CD4-positive, alpha-beta T cell treated with Interleukin-6 at 100 ng/mL for 8 hours (primary cell): ENCODE data around the gene SLC25A34.
"Not testable (repeated sequence)": the region's sequence is repeated elsewhere in the genome, so short reads cannot be mapped to it uniquely, and the experiment has no call there.

Source experiments
- DNase-seq: peaks from one replicate; pipeline ENCODE4 v3.0.0-alpha.2; 2020; ENCODE audit warnings: mixed read lengths, low spot score

SLC25A34 gene

DNA sequence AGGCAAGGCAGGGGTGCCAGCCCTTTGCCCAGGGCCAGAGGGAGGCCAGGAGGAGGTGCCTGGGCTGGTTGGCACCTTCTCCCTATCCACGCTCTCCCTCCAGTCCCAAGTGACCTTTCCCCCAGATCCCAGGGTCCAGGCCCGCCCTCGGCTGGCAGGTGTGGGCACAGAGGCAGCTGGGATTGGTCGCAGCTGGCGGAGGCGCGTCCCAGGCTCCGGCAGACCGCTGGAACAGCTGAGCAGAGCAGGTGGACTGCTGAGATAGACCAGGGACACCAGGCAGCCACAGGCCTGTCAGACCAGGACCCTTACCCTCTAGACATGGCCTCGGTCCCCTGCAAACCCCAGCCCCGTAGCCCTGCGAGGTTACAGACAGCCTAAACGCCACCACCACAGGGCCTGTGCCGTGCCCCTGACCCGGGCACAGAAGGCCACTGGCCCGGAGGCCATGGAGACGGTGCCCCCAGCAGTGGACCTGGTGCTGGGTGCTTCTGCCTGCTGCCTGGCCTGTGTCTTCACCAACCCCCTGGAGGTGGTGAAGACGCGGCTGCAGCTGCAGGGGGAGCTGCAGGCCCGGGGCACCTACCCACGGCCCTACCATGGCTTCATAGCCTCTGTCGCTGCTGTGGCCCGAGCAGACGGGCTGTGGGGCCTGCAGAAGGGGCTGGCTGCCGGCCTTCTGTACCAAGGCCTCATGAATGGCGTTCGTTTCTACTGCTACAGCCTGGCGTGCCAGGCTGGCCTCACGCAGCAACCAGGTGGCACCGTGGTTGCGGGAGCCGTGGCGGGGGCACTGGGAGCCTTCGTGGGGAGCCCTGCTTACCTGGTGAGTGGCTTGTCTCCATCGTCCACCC, at the start of gene SLC25A34:
Gene SLC25A34 (plus strand): TSS at position 221 of the 854 bp plus-strand sequence. CDS start 228 bp downstream, at position 449.
- DNase-seq: no peak

DNA sequence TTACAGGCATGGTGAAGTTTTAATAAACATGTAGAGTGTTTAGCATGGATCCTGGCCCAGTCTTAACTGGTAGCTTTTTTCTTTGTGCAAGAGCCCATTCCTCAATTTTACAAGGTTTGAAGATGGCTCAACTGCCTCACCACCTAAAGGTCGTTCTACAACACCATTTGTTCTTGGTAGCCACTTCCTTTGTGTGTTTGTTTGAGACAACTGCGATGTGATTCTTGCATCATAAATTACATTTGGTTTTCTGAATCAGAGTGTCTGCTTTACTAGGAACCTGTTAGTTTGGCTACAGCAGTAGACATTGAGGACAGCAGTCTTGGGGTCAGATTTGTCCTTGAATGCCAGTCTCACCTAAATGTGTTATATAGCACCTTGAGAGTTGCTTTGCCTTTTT, 48.6 kb upstream of the SLC25A34 start:
- DNase-seq: no peak

DNA sequence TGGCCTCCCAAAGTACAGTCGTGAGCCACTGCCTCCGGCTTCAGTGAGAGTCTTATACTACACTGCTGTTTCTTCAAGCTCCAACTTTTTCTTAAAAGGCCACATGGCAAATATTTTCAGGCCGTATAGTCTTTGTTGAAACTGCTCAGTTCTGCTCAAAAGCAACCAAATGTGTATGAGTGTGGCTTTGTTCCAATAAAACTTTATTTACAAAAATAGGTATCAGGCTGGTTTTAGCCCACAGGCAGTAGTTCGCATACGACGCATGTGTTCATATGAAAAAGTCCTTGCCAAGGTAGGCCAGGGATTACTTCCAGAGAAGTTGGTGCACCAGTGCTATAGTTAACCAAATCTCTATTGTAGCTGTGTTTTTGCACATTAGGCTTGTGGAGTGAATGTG, 45.7 kb upstream of the SLC25A34 start:
- no peak for DNase-seq

DNA sequence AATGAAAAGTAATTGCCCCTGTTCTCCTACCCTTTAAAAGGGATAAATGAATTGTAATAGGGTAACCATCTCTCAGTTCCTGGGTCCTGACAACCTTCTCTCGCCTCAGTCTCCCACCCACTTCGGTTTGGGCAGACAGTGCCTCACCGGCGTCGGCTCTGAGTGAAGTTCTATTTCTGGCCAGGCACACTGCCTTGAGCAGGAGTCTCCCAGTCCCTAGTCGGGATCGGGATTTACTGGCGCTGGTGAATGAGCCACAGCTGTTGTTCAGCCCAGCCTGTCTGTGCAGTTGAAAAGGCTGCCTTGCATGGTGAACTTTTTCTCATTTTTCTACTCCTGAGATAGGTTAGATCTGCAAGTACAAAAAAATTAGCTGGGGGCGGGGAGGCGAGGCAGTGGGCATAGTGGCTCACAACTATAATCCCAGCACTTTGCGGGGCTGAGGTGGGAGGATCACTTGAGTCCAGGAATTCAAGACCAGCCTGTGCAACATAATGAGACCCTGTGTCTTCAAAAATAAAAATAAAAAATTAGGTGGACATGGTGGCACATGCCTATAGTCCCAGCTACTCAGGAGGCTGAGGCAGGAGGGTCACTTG, 44.5 kb upstream of the SLC25A34 start:
- no peak for DNase-seq

DNA sequence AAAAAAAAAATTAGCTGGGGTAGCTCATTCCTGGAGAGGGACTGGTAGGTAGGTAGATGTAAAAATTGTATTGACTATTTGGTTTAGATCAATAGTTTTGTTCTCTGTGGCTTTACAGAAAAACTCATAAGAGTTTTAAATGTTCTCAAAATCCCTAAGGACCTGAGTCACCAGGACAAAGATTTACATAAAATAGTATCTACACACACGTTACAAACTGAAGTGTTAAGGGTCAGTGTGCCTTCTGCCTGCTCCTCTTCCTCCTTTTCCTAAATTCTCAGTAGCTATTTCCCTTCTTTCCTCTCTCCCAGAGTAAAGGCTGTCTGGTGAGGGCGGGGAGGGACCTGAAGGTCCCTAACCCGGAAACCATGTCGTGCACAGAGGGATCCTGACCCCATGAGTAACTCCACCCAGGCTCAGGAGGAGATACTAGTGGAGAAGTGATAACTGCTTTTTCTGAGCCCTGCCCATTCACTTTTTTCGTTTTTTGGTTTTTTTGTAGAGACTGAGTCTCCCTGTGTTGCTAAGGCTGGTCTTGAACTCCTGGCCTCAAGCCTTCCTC, 43.9 kb upstream of the SLC25A34 start:
- DNase-seq: no peak

DNA sequence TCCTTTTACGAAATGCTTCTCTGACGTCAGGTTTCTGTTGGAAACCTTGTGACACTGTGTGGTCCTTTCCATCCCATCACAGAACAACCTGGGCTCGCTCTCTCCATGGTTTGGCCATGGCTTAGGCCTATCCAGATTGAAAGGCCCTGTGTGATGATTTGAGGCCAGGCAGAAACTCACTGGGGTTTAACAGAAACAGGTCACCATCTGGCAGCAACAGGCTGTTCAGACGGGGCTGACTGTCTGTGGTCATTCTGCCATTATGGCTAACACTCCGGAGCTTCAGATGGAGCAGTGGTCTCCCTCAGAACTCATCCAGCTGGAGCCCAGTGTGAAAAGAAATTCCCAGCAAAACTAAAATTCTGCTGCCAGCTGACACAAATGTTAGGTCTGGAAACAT, 42.7 kb upstream of the SLC25A34 start:
- DNase-seq: no peak

DNA sequence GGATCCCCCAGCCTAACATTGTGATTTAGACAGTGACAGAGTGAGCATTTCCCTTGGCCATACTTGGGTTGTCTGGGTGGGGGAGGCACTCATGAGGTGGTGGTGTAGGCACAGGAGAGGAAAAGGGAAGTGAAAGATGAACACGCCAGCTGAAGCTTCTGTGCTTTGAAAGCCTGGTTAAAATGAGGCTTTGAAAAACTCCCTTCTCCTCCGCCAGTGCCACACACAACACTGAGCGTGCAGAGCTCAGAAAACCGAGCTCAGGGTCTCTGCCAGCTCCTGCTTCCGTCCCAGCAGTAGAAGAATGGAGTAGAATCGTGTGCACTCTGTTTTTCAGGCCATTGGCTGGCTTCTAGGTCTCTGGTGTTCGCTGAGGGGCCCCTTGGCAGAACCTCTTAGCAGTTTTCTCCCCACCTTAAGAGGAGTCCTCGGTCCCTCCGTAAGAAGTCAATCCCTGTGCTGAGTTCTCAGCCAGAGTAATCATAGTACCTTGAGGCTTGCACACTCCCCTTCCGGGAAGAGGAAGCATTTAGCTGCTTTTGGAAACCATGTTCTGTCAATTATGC, 39.0 kb upstream of the SLC25A34 start:
- peak; percentile 51 for DNase-seq

DNA sequence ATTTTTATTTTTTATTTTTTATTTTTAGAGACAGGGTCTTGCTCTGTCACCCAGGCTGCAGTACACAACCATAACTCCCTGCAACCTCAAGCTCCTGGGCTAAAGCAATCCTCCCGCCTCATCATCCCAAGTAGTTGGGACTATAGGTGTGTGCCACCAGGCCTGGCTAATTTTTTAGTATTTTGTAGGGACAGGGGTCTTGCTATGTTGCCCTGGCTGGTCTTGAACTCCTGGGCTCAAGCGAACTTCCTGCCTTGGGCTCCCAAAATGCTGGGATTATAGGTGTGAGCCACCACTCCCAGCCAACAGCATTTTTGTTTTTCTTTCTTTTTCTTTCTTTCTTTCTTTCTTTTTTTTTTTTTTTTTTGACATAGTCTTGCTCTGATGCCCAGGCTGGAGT, 37.9 kb upstream of the SLC25A34 start:
- no peak for DNase-seq

DNA sequence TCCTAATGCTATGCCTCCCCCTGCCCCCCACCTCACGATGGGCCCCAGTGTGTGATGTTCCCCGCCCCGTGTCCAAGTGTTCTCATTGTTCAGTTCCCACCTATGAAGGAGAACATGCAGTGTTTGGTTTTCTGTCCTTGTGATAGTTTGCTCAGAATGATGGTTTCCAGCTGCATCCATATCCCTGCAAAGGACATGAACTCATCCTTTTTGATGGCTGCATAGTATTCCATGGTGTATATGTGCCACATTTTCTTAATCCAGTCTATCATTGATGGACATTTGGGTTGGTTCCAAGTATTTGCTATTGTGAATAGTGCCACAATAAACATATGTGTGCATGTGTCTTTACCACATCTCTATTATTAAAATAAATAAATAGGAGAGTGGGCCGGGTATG, 36.7 kb upstream of the SLC25A34 start:
- DNase-seq: not testable (repeated sequence)

DNA sequence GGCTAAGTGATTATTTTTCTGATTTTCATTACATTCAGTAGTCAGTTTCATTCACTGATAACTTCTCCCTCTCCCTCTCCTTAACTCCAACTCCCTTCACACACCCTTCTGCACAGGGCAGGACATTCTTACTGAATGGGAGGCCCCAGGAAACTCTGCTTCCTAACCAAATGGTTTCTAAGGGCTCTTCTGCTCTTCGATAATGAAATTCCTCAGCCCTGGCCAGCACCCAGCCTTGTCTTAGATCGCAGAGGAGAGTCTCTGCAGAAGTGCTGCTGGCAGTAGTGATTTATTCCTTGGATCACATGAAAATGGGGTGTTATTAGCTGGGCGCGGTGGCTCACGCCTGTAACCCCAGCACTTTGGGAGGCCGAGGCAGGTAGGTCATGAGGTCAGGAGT, 35.5 kb upstream of the SLC25A34 start:
- no peak for DNase-seq

DNA sequence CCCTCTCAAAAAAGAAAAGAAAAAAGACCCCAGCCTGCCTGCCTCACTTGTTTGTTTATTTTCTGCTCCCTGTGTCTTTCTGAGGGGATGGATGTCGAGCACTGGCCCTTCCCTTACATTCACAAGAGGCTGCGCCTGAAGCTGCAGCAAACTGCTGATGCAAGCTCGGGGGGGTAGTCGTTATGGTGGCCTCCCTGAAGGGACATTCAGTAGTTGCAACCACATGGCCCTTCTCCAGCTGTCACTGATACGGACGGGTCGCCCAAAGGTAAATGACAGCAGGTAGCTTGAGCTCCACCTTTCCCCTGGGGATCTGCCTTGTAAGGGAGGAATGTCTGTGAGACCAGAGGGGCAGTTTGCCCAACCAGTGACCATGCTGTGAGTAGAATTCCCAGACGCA, 34.3 kb upstream of the SLC25A34 start:
- no peak for DNase-seq

DNA sequence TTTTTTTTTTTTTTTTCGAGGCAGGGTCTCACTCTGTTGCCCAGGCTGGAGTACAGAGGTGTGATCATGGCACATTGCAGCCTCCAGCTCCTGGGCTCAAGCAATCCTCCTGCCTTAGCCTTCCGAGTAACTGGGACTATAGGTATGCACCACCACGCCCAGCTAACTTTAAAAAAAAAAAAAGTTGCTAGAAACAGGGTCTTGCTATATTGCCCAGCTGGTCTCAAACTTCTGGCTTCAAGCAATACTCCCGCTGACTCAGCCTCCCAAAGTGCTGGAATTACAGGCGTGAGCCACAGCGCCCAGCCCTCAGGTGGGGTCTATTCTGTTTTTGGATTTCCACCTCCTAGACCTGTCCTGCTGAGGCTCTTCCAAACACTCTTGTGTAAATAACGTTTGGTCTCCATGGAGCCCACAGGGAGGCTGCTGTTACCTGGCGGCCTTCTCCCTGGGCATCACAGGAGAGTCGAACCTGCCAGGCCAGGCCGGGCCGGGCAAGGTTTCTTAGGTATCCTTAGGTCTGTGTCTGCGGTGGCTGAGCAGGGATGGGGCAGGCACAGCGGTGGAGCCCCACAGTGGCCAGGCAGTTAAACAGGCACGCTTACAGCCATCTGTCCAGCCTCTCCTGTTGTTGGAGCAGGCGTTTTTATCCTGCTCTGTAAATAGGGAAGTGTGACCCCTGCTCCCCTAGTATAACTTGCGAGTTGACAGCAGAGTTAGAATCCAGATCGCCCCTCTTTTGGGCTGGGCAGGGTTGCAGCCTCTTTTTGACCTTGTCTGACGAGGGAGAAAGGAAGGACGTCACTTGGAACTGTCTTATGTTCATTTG, 33.1 kb upstream of the SLC25A34 start:
- no peak for DNase-seq

DNA sequence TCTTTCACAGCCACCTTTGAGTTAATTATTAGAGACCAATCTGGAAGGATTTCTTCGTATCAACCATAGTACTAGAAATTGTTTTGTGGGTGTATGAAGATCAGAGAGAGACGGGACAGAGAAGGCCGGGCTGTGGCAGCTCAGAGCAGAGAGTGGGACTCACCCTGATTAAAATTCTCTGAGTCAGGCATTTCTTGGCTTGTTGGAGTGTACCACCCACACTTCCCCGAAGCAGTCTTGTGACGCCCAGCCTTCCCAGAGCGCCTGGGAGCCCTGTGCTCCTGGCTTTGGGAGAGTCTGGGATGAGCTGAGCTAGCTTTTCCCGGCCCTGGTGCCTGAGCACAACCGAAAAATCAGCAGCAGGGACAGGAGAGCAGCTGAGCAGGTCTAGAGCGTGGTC, 32.5 kb upstream of the SLC25A34 start:
- DNase-seq: no peak

DNA sequence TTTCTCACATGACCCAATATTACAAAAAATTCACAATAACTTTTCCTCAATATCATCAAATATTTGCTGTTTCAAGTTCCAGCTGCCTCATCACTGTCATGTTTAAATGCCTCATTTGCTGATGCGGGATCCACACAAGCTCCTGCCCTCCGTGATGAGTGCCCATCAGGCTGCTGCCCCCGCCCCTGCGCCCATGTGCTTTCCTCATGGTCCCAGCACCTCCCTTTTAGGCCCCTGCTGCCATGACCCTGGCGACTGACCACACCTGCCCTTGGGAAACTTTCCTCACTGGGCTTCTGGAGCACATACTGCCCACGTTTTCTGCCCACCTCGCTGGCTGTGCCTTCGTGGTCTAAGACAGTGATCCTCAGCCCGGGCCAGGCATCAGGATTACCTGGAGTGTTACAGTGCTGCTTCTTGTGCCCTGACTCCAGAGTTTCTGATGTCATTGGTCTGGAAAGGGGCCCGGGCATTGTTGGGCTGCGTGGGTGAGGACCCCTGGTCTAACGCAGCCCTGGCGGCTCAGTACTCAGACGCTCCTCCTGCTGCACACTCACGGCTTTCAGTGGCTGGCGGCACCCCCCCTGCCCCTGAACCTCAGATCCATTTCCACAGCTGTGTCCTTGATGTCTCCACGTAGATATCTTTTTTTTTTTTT, 31.4 kb upstream of the SLC25A34 start:
- no peak for DNase-seq

DNA sequence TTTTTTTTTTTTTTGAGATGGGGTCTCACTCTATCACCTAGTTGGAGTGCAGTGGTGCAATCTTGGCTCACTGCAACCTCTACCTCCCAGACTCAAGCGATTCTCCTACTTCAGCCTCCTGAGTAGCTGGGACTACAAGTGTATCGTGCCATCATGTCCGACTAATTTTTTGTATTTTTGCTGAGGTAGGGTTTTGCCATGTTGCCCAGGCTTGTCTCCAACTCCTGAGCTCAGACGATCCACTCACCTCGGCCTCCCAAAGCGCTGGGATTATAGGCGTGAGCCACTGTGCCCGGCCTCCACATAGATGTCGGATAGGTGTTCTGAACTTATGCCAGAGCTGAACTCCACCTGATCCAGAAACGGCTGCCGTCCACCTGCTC, 30.9 kb upstream of the SLC25A34 start:
- DNase-seq: no peak

DNA sequence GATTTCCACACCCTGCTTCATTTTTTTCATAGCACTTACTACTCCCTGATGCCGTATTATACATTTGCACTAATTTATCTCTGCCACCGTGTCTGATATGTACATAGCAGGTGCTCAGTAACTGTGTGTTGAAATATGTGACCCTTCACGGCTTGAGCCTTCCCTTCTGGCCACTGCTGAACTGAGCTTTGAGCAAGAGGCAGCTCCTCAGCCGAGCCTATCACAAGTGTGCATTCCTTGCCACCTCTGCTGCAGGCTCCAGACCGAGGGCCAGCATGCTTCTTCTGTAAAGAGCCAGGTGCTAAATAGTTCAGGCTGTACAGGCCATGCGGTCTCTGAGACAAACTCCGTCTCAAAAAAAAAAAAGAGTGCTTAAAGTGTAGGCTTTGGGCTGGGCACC, 29.3 kb upstream of the SLC25A34 start:
- no peak for DNase-seq

DNA sequence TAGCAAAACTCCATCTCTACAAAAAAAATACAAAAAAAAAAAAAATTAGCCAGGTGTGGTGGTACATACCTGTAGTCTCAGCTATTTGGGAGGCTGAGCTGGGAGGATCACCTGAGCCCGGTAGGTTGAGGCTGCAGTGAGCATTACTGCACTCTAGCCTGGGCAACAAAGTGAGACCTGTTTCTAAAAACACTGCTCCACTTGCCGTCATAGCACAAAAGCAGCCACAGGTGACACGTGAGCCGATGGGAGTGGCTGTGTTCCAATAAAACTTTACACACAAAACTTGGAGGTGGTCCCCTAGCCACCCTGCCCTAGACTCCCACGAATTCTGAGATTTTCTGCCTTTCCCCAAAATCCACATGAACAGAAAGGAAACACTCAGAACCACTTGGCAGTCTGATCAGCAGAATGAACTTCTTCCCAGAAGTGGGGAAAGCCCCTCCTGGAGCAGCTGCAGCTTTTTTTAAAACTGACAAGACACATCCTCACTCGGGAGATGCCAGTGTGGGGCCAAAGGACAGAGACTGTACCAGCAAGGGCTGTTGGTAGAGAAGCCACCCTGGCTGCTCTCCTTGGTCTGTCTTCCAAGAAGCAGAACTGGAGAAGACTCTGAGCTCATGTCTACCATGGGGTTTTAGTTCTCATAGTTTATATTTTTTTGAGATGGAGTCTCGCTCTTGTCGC, 28.7 kb upstream of the SLC25A34 start:
- DNase-seq: no peak

DNA sequence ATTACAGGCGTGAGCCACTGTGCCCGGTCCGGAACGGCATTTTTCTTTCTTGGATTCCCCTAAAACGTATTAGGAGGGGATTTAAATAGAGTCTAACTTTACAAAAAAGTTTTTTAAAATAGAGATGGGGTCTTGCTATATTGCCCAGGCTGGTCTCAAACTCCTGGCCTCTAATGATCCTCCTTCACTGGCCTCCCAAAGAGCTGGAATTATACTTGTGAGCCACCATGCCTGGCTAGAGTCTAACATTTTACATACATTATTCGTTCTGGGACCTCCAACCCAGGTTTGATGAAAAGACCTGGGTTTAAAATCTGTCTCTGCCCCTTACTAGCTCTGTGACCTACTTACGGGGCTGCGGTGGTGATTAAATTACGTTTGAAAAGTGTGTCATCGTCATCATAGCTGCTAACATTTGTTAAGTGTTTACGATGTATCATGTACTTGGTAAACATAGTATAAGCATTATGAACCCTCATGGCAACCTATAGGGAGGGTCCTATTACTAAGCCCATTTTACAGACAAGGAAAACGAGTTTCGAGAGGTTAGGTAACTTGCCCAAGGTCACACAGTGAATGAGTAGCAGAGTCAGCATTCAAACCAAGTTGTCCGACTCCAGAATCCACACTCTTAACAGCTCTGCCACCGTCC, 27.4 kb upstream of the SLC25A34 start:
- DNase-seq: no peak

DNA sequence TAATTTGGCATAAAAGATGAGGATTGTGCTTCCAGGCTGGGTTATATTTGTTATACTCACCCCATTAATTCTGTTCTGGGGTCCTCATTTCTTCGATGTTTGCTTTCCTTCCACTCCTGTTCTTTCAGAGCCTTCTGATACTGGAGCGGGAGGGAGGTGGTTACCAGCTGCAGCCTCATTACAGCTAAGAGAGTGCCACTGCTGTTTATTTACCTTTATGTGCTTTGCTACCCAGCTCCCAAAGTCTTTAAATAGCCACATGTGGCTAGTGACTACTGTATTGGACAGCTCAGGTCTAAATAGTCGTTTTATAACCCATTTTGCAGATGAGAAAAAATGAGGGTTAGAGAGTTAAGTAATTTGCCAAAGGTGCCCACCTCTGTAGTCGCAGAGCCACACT, 26.8 kb upstream of the SLC25A34 start:
- DNase-seq: no peak

DNA sequence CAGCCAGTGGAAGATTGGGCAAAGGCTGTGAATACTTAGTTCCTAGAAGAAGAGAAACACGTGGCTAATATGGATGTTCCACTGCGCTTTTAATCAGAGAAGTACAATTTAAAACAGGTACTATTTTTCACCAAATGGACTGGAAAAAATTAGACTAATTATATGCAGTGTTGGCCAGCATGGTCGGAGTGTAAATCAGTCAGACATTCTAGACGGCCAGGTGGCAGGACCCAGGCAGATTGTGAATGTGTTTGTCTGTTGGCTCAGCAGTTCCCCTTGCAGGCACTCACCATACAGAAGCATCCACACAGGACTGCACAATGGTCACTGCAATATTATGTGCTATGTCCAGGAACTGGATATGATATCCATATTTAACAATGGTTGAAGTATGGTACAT, 23.9 kb upstream of the SLC25A34 start:
- DNase-seq: no peak
